GM21529 (cell line): ENCODE data around the gene BTG4.

Experiments
- ATAC-seq: cut with Tn5 transposase; IDR thresholded peaks from one replicate; pipeline ENCODE4 v1.9.1; 2021; ENCODE audit not compliant: unreplicated experiment

The BTG4 gene

DNA sequence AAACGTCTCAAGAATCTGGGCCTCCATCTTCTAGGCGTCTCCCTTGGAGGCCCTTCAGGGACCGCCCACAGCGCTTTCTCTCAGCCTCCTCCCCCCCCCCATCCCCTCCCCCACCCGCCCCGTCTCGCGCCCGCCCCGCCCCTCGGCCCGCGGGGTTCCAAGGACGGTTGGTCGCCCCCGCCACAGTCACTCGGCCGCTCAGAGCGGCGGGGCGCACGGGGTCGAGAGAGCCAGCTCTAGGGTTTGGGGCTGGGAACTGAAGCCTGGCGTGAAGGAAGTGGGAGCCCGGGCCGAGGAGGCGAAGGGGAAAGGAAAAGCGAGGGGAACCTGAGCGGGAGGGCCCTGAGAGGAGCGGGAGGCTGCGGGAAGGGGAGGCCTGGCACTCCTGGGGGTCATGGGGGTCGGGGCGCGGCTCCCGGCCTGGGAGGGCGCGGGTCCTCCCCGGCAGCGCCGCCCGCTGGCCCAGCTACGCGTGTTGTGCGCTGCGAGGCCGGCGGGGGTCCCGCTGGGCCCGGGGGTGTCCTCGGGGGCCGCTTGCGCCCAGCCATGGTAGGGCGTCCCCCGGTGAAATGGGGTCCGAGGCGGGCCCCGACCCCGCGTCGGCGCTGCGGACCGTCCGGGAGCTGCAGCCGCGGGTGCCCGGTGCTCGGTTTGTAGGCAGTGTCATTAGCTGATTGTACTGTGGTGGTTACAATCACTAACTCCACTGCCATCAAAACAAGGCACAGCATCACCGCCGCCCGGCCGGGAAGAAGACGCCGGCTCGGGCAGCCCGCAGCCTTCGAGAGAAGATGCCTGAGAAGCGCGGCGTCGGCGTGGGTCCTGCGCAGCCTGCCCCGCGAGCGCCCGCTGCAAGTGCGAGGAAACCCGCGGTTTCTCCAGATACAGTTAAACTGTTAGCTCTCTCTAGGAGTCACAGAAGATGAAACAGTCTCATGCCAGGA is at the start of gene BTG4:
Gene BTG4, minus strand, starts transcription at position 91 of the 944 bp plus-strand sequence. CDS start 13,610 bp downstream, outside the sequence.
- no peak for ATAC-seq

DNA sequence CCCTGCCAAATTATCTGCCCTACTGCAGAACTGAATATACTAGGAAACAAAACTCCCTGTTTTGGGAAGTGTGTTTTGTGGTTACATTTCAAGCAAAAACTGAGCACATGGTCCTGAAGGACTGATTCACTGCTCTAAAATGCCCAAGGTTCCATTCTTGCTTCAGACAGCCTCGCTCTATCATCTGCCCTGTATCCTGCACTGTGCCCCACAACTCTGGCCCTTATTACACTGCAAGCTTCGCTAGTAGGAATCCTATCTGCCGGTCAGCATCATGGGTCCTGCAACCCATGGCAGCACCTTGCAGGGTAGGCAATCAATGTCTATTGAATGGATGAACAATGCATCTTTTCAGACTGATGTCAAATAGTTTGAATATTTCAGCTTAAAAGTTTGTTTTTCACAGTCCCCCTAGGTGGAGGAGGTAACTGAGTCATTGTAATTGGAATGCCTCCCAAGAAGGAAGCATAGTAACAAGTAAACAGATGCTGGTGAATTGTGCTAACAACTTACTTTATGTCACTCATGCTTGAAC is 49.7 kb upstream of the BTG4 start:
- ATAC-seq = no peak

DNA sequence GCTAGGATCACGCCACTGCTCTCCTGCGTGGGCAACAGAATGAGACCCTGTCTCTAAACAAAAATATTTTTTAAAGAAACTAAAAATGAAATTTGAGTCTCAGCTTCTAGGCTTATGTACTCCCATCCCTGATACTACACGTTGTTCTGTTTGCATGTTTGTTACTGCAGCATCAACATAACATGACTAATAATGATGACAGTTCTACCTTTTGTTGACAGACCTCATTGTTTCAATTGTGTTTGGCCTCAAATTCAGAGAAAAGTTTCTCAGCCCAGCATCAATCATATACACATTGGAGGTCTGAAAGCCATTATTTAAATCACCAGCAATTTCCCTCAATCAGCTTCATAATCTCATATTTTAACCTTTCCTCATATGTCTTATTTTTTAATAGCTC is 49.1 kb upstream of the BTG4 start:
- ATAC-seq = no peak

DNA sequence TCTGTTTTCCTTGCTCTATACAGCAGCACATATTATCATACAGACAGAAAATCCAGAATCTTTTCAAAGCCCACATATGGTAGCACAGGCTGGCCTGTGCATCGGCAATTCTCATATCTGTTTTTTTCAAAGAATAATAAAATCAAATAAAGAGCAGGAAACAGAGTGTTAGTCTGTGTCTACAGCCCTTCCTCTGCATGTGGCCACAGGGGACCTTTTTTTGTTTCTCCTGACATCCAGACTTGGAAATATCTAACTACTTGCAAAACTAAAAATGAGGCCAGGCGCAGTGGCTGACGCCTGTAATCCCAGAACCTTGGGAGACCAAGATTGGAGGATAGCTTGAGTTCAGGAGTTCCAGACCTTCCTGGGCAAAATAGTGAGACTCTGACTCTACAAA is 48.6 kb upstream of the BTG4 start:
- no peak for ATAC-seq

DNA sequence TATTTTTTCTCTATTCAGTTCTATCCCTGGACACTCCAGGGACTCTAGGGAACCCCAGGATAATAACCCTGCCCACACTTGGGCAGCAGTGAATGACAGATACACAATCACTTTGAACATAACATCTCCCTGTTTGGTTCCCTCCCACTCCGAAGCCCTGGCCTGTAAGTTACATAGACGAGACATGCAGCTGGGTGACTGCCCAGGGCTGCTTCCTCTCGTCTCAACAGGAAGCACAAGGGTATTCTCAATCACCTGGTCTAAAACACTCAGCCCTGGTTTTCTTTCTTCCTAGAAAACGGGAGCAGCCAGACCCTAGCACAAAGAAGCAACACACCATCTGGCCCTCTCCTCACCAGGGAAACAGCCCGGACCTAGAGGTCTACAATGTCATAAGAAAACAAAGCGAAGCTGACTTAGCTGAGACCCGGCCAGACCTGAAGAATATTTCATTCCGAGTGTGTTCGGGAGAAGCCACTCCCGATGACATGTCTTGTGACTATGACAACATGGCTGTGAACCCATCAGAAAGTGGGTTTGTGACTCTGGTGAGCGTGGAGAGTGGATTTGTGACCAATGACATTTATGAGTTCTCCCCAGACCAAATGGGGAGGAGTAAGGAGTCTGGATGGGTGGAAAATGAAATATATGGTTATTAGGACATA is 47.7 kb upstream of the BTG4 start:
- no peak for ATAC-seq

DNA sequence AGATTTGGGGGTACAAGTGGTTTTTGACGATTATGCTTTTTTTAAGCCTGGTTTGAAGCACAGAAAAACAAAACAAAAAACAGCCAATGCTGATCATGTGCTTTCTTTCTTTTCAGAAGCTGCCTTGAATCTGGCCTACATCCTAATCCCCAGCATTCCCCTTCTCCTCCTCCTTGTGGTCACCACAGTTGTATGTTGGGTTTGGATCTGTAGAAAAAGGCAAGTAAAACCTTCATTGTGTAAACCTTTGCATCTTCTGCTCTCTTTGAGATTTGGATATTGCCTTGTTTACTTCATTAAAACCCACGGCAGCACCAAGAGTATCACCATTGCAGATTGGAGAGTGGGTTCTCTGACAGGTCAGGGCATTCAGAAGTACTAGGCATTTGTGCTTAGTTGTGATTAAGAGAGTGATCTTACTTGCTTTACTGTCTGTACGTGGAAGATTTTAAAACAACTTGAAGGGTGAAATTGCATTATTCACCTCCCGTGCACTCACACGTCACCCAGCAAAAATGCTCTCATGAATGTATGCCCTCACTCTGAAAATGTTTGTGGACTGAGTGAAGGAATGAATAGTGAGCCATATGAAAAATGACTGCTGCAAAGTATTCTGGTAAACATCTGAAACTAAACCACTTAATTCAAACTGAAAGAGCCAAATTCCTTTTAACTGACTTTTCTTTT is 45.4 kb upstream of the BTG4 start:
- ATAC-seq = no peak

DNA sequence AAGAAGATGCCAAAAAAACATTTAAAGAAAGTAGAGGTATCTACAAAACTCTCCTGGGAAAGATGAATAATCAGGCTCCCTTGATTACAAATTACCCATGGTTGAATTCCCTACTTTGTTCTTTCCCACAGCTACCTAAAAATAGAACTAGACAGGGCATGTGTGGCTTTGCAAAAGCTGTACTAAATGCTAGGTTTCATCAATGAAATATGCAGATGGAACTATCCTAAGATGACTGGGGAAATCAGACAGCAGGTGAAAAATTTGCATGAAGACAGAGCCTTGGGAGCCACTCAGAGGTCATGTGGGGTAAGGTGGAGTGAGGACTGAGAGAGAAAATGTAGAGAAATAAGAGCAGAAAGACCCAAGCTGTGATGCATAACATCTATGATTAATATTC is 43.1 kb upstream of the BTG4 start:
- no peak for ATAC-seq

DNA sequence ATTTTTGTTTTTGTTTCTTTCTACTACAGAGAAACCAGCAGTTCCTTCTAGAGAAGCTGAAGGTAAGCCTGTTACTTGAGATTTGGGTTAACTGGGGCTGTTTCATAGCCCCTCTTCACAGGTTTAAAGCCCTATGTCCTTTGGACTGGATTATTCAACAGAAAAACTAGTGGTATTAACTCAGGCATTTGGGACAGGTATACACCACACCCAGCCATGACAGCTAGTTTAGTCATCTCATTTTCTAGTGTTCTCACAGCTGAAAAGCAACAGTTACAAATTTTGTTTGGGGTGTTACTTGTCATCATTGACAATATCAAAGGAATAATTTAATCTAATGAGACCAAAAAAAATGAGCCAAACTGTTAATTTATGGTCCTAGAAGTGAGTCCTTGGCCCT is 42.3 kb upstream of the BTG4 start:
- ATAC-seq = no peak

DNA sequence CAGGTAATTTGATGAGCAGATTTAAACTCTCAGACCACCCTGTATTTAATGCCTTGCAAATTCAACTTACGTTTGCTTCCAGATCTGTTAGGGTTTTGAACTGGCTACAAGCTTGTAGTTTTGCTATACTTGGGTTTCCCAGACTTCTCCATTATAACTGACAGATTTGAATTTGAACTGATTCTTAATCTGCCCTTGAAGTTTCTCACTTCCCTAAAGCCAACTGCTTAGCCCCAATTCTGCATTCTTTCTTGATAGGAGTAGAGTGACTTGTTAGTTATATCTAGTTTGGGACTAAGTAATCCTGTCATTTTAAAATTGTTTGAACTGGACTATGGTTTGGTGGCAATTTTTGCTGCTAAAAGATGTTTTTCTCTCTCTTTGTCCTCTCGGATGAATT is 38.1 kb upstream of the BTG4 start:
- ATAC-seq = no peak

DNA sequence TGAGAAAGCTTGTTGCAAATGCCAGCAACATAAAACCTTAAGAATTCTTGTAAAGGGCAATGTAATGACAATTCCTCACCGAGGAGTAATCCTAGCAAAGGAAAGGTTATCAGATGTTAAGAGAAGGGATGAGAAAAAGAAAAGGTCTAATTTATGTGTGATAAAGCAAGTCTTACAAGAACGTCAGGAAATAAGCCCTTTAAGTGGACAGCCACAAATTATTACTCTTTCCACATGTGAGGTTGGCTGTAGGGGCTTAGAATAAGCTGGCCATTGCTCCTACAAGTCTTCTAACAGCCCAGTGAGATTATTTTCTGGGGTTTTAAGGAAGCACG is 37.6 kb upstream of the BTG4 start:
- ATAC-seq = no peak

DNA sequence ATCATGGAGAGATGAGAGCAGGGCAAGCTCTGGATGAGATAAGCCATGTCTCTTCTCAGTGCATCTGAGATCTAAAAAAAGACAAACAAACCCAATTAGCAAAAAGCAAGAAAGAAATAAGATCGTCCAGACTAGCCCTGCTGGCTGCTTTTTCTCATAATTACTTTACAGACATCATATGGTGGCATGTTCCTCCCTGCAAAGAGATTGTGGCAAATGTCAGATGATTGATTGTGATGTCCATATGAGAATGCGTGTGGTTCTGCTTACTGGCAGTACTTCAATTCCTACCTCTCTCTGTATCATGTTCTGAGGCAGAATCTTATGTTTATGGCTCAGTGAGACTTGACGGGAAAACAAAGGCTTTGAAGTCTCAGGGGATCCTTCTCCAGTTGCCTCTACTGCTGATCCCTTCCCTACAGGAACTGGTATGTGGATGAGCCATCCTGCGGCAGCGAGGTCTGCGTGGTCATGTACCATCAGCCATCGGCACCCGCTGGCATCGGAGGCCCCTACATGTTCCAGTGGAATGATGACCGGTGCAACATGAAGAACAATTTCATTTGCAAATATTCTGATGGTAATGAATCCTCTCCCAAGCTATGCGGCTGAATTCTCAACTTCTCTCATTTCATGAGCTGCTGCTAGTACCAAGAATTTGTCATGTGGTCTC is 37.1 kb upstream of the BTG4 start:
- ATAC-seq = no peak

DNA sequence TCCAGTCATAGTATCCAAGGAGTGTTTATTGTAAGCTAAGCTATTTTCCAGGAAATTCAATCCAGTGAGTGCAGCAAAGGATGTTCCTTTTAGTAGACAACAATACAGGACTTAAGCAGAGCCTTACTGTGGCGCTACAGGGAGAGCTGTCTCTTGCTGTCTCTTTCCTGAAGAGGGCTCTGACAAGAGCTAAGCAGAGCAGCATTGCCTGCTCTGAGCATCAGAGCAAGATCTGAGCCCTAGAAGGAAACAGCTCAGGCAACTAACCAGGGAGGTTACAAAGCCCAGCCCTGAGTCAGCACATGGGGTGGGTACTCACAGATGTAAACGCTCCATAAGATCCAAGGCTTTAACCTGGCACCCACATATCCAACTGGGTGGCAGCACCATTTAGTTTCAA is 36.3 kb upstream of the BTG4 start:
- no peak for ATAC-seq

DNA sequence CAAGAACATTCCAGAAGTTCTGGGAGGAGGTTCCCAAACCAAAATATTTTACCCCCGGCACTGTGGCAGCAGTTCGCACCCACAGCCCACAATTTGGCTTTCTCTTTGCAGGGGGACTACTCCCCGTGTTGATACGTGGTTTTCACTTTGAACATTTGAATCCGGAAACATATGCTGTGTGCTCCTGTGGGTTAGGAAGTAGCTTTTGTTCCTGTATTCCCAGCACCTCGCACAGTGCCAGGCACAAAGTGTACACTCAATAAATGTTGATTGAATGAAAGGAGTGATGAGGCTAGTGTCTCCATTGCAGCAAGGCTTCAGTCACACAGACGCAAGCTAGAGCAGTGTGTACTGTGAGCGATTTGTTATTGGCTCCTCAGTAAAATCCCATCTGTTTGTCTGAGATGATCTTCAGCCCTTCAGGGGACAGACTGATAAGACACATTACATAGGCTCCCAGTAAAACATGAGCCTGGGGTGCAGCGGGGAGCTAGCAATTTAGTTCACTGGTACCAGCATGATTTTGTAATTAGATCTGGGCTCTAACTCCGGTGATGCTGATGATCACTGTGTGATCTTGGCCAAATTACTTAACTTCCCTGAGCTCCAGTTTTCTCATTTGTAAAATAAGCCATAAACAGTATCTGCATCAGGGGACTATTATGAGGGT is 30.6 kb upstream of the BTG4 start:
- no peak for ATAC-seq

DNA sequence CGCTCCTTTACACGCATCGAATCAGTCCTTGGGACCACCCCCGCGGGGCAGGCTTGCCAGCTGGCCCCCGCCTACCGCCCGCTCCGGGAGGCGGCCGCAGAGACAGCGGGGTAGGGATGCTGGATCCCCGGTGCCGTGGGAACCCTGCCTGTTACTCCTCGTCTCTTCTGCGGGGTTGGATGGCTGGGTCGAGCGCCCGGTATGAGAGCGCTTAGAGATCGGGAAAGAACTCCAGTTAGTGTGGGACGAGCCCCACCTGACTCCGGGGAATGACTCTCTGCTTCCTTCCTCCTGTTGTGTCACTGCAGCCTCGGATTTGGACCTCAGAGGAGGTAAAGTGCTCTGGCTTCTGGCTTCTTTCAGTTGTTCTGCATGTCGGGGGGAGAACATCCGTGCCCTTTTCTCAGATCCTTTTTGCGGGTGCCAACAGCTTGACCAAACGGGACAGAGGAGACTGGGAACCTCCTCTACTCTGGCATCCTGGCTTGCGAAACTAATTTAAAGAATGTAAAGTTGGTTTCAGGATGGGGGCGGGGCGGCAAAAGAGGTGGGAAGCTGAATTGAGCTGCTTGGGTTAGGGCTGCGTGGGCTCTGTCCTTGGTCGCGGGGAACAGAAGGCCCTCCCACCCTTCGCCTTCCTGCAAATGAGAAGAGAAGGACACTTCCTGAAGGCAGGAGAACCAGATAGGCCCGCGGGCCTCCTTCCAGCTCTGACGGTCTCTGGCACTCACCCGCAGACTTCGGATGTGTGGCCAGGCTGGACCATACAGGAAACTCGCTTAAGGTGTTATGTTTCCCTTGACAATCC is 29.3 kb upstream of the BTG4 start:
- ATAC-seq = no peak

DNA sequence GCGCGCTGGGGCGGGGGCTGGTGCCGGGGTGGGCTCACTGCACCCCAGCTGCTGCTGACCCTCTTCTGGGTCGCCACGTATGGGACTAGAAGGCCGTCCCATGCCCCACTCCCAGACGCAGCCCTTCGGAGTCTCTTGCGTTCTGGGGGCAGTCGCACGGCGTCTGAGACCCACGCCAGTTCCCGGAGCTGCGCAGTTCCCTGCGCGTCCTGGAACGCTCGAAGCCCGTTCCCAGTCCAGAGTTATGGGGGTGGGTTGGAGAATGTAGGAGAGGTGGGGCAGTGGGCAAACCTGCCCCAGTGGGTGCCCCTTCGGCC is 28.7 kb upstream of the BTG4 start:
- no peak for ATAC-seq

DNA sequence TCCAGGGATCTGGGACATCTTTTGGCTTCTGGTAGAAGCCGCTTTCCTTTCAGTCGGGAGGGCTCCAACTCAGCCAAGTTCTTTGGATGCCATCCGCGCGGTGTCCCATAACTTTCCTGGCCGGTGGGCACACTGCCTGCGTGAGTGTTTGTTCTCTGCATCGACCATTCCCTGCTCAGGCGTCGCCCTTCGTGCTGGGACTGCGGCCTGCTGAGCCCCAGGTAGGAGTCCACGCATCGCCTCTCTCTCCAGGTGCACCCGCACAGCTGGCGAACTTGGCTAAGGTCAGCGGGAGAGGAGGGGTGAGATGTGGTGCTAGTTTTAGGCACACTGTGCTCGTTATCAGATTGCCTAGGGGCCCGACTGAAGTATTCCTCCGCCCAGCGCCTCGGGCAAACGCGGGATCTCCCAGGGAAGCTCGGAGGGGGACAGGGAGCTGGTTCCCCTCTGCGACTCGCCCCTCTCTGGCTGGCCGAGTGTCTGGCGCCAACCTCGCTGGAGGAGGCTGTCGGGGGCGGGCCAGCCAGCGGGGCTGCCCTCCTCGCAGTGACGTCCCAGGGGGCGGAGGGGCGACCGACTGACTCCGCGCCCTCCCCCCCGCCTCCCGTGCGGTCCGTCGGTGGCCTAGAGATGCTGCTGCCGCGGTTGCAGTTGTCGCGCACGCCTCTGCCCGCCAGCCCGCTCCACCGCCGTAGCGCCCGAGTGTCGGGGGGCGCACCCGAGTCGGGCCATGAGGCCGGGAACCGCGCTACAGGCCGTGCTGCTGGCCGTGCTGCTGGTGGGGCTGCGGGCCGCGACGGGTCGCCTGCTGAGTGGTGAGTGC is 28.1 kb upstream of the BTG4 start, which contains the start of gene LAYN:
Gene LAYN, plus strand, starts transcription at position 607 of the 823 bp plus-strand sequence. Its CDS starts 124 bp downstream, at position 731.
- no peak for ATAC-seq

DNA sequence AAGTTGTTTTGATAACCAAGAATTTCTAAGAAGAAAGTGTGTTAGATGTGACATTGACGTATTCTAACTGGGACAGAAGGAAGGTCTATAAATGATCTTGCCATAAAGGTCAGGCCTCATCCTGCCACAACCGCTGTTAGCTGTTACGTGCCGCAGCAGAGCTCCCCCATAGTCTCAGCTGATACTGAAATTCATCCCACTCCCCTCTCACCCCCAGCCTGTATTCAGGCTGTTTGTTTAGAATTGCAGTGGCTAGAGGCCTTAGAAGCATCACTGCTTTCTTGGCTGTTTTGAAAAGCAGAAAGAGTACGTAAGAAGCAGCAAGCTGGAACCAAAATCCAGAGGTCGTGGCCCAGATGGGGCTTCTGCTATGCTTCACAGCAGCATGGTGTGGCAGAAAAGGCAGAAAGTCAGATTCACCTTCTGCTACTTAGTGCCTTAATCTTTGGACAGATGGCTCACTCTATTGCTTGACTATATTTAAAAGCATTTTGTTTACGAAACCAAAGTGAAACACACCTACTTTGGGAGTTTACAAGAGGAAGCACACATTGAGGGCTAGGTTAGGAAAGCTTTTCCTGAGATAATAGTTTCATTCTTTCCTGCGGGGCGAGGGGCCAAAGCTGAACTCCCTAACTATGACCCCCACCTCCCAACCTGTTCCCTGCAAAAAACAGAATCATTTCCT is 27.4 kb upstream of the BTG4 start:
- no peak for ATAC-seq

DNA sequence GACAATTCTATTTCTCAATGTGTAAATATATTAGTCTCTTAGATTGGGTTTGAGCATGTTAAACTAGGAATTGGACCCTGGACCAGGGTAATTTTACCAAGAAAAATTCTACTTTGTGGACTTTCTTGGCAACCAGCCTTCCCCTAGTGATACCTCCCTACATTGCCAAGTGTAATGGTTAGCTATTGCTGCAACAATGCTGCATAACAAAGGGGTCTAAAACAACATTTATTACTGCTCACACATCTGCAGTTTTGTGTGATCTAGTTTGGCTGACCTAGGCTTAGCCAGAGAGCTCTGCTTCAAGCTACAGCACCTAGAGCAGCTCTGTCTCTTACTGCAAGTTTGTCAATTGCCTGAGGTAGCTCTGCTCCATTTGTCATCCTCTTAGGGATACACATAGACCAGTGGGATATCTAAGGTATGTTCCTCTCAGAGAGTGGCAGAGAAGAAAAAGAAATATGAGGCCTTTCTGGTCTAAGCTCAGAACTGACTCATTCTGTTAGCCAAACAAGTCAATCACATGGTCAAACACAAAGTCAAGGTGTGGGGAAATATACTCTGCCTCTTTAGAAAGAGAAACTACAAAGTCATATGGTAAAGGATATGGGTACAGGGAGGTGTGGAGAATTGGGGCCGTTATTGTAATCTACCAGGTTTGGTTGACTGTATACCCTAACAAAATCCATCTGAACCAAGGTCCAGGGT is 26.4 kb upstream of the BTG4 start:
- no peak for ATAC-seq
